GM23338 (cell line): Measurements from ENCODE around the gene CAPN7.

Experiments
- CREB1 ChIP-seq: fragments of 250-450 bp; sonication (Bioruptor Pico); IDR thresholded peaks from 2 replicates; pipeline ENCODE4 v1.5.0; 2020; ENCODE audit warnings: low read depth, mild to moderate bottlenecking, moderate library complexity
- CTCF ChIP-seq, 2 experiments: fragments of 200-600 bp in 1 of 2; sonication (generic) in 1 of 2; conservative IDR thresholded peaks; 2 replicates each; pipeline versions ENCODE4 v1.5.1 to v1.6.1; 2016 to 2017; ENCODE audit warnings: antibody characterized with exemption in 2 of 2, low read depth in 2 of 2, mild to moderate bottlenecking in 2 of 2, moderate library complexity in 1 of 2
- ETS1 ChIP-seq: IDR thresholded peaks from 2 replicates; pipeline ENCODE4 v1.6.1; 2016; ENCODE audit warnings: antibody characterized with exemption
- EZH2 ChIP-seq: fragments of 200-600 bp; sonication (generic); IDR thresholded peaks from one replicate; pipeline ENCODE4 v1.8.0; 2017; ENCODE audit warnings: antibody characterized with exemption, mild to moderate bottlenecking, low read depth; ENCODE audit not compliant: unreplicated experiment
- EZH2phosphoT487 ChIP-seq: fragments of 200-600 bp; sonication (generic); IDR thresholded peaks from one replicate; pipeline ENCODE4 v1.8.1; 2018; ENCODE audit warnings: antibody characterized with exemption; ENCODE audit not compliant: unreplicated experiment
- JUNB ChIP-seq: IDR thresholded peaks from one replicate; pipeline ENCODE4 v1.6.1; 2016; ENCODE audit warnings: antibody characterized with exemption; ENCODE audit not compliant: unreplicated experiment
- NANOG ChIP-seq: IDR thresholded peaks from 2 replicates; pipeline ENCODE4 v1.6.1; 2016; ENCODE audit warnings: antibody characterized with exemption, borderline replicate concordance
- POLR2AphosphoS5 ChIP-seq: IDR thresholded peaks from 2 replicates; pipeline ENCODE4 v1.6.1; 2016; ENCODE audit warnings: antibody characterized with exemption, low read depth
- REST ChIP-seq: IDR thresholded peaks from one replicate; pipeline ENCODE4 v1.6.1; 2018; ENCODE audit warnings: antibody characterized with exemption; ENCODE audit not compliant: unreplicated experiment
- STAT1 ChIP-seq: IDR thresholded peaks from one replicate; pipeline ENCODE4 v1.6.1; 2016; ENCODE audit warnings: antibody characterized with exemption; ENCODE audit not compliant: unreplicated experiment
- ZNF114 ChIP-seq: fragments of 250-450 bp; sonication (Bioruptor Pico); IDR thresholded peaks from 2 replicates; pipeline ENCODE4 v1.5.0; 2020; ENCODE audit warnings: mild to moderate bottlenecking, moderate library complexity
- ZNF331 ChIP-seq: fragments of 250-450 bp; sonication (Bioruptor Pico); IDR thresholded peaks from 2 replicates; pipeline ENCODE4 v1.5.0; 2020; ENCODE audit warnings: low read depth, mild to moderate bottlenecking, moderate library complexity
- ZNF462 ChIP-seq: fragments of 250-450 bp; sonication (Bioruptor Pico); IDR thresholded peaks from 2 replicates; pipeline ENCODE4 v1.5.0; 2020; ENCODE audit warnings: mild to moderate bottlenecking, moderate library complexity

- no peak for TF ChIP-seq EZH2phosphoT487
- no peak for TF ChIP-seq CTCF (conservative IDR thresholded peaks at IDR 0.05; ENCODE audit: low read depth in 2 of 2)
- TF ChIP-seq POLR2AphosphoS5 = no peak
- no peak for TF ChIP-seq REST
- no peak for TF ChIP-seq EZH2
- TF ChIP-seq JUNB = no peak
- no peak for TF ChIP-seq STAT1
- no peak for TF ChIP-seq CREB1 (CRISPR knock-in tag)
- no peak for TF ChIP-seq ZNF331 (CRISPR knock-in tag)
- TF ChIP-seq ETS1 = no peak
- TF ChIP-seq ZNF462 (CRISPR knock-in tag) = no peak
- TF ChIP-seq NANOG = no peak
- no peak for TF ChIP-seq ZNF114 (CRISPR knock-in tag)
These were observed 20.0 kb upstream of the CAPN7 start for GRCh38 chr3:15186101-15186476.
